A549 (cell line): ENCODE results near the gene MAP3K12.
A peak's percentile ranks its signal among the peaks of the same experiment; 100 is the strongest.

ENCODE experiments used
- BHLHE40 ChIP-seq: IDR thresholded peaks from 2 replicates; pipeline ENCODE4 v1.6.1; 2012; ENCODE audit warnings: low read depth, low read length, inconsistent platforms
- CBX8 ChIP-seq: fragments of 200-600 bp; sonication (generic); IDR thresholded peaks from 2 replicates; pipeline ENCODE4 v1.6.1; 2016
- CTCF ChIP-seq: fragments of >200 bp; sonication (Bioruptor Twin); formaldehyde crosslinking; IDR thresholded peaks from 3 replicates; pipeline ENCODE4 v1.5.1; 2016
- EP300 ChIP-seq, 2 experiments: fragments of >200 bp; sonication (Bioruptor Twin); formaldehyde crosslinking; IDR thresholded peaks; 2 replicates in 1 of 2; 3 replicates in 1 of 2; pipeline ENCODE4 v1.6.1; 2016 to 2017
- FOSB ChIP-seq: fragments of 250-450 bp; sonication (Bioruptor Pico); IDR thresholded peaks from 2 replicates; pipeline ENCODE4 v1.5.0; 2020; ENCODE audit warnings: mild to moderate bottlenecking, moderate library complexity
- GATA3 ChIP-seq: IDR thresholded peaks from 2 replicates; pipeline ENCODE4 v1.6.1; 2012; ENCODE audit warnings: borderline replicate concordance
- MYC ChIP-seq: IDR thresholded peaks from 2 replicates; pipeline ENCODE4 v1.6.1; 2012; ENCODE audit warnings: mild to moderate bottlenecking, inconsistent platforms, low read length, improper control_type of control experiment, borderline replicate concordance
- NFE2L2 ChIP-seq: fragments of 150-350 bp; conservative IDR thresholded peaks from 2 replicates; pipeline ENCODE4 v1.6.1; 2014; ENCODE audit warnings: low read length
- PHF8 ChIP-seq: fragments of 200-600 bp; sonication (generic); IDR thresholded peaks from 2 replicates; pipeline ENCODE4 v1.6.1; 2016; ENCODE audit warnings: low read depth, mild to moderate bottlenecking, antibody characterized with exemption, moderate library complexity, borderline replicate concordance
- POLR2A ChIP-seq: IDR thresholded peaks from 2 replicates; pipeline ENCODE4 v1.6.1; 2012; ENCODE audit warnings: mild to moderate bottlenecking, low read length
- RARB ChIP-seq: fragments of 250-450 bp; sonication (Bioruptor Pico); IDR thresholded peaks from 2 replicates; pipeline ENCODE4 v1.8.0; 2021; ENCODE audit warnings: mild to moderate bottlenecking, moderate library complexity
- SREBF2 ChIP-seq: fragments of 450-650 bp; IDR thresholded peaks from 2 replicates; pipeline ENCODE4 v1.6.1; 2014; ENCODE audit warnings: mild to moderate bottlenecking, moderate library complexity
- USF2 ChIP-seq: fragments of 450-650 bp; IDR thresholded peaks from 2 replicates; pipeline ENCODE4 v1.6.1; 2014; ENCODE audit warnings: antibody characterized with exemption
- ZFP36 ChIP-seq: fragments of 450-650 bp; IDR thresholded peaks from 2 replicates; pipeline ENCODE4 v1.6.1; 2014; ENCODE audit warnings: borderline replicate concordance; ENCODE audit not compliant: partially characterized antibody

DNA sequence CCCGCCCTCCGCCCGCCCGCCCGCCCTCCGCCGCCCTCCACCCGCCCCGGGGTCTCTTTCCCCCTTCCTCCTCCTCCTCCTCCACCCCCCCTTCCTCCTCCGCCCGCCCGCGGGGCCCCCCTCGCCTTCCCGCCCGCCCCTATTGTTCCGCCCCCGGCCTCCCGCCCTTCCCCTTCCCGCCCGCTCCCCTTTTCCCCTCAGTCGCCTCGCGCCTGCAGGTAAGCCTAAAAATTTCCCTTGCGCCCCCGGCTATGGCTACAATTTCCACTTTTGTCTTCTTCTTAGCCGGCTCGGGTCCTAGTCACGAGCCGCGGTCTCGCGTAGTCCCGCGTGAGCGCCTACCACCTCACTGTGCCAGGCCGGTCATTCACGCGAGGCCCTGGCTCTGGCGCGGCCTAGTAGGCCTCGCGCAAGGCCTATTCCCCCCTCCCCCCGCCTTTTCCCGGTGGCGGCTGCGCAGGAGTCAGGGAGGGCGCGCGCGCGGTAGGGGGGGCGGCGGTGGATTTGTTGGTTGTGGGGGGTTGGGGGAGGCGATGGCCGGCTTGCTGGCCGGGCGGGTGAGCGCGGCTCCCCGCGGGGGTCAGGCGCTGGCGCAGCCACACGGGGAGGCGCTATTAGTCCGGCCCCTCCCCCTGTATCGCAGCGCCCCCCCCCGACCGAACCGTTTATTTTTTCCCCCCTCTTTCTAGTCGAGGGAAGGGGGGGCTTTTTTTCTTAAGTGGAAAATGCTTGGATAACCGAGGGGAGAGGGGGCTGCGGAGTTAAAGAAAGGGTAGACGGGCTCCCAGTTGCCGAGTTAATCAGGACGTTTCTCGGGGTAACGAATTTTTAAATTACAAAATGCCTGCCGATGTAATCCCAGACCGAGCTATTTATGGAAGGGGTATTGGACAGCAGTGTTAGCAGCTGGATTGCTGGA lies 46.8 kb downstream of the MAP3K12 start:
- TF ChIP-seq USF2, result no peak
- TF ChIP-seq EP300 (IDR thresholded peaks at IDR 0.05), result no peak
- TF ChIP-seq CTCF, result peak; percentile 71
- TF ChIP-seq NFE2L2, result no peak
- TF ChIP-seq ZFP36, result no peak
- TF ChIP-seq MYC, result peak; percentile 21; the same call in 1 of the 2 replicates
- no peak; the same call in 1 of the 2 replicates for TF ChIP-seq GATA3
- TF ChIP-seq PHF8, result peak; percentile 100
- no peak for TF ChIP-seq SREBF2
- no peak for TF ChIP-seq BHLHE40
- peak; percentile 35; the same call in 1 of the 2 replicates for TF ChIP-seq POLR2A
- peak; percentile 91; the same call in 1 of the 2 replicates for TF ChIP-seq CBX8
- peak; percentile 58 for TF ChIP-seq FOSB
- TF ChIP-seq RARB (CRISPR knock-in tag), result 0 out of 2 replicates have a peak, but pooled peaks have one; percentile 10
